IMR-90 (cell line): ENCODE data around the gene MSMO1.

Experiments used
- CTCF ChIP-seq: conservative IDR thresholded peaks from 2 replicates; pipeline ENCODE4 v1.5.1; 2012; ENCODE audit warnings: mild to moderate bottlenecking, low read depth, low read length, improper control_type of control experiment
- FOS ChIP-seq: fragments of 150-350 bp; IDR thresholded peaks from 2 replicates; pipeline ENCODE4 v1.6.1; 2016; ENCODE audit warnings: low read depth, low read length
- POLR2A ChIP-seq: IDR thresholded peaks from 2 replicates; pipeline ENCODE4 v1.6.1; 2012; ENCODE audit warnings: mild to moderate bottlenecking, low read depth, low read length
- RCOR1 ChIP-seq: IDR thresholded peaks from 2 replicates; pipeline ENCODE4 v1.6.1; 2012; ENCODE audit warnings: mild to moderate bottlenecking, low read length, improper control_type of control experiment; ENCODE audit not compliant: insufficient replicate concordance
- RFX5 ChIP-seq: IDR thresholded peaks from 2 replicates; pipeline ENCODE4 v1.8.0; 2012; ENCODE audit warnings: low read depth, mild to moderate bottlenecking, low read length, moderate library complexity

GRCh38 chr4:165324236-165324917 lies 3.1 kb upstream of the MSMO1 start:
- TF ChIP-seq RCOR1 (no peak), POLR2A (no peak), FOS (no peak), CTCF (no peak), RFX5 (no peak)
